Posterior vena cava (tissue), 2 donors: ENCODE data around the gene TMEM212. TPM values are rescaled to one million over a fixed set of nuclear protein-coding genes. Genes with fewer than 3 reads are reported as not detected.
"Not testable (repeated sequence)": the region's sequence is repeated elsewhere in the genome, so short reads cannot be mapped to it uniquely, and the experiment has no call there.

Experiments
- DNase-seq: peaks from one replicate; pipeline ENCODE4 v3.0.0-alpha.2; 2020; ENCODE audit warnings: low spot score
- intact Hi-C, 2 donors: fragments of 100-400 bp; cut with DNase I; formaldehyde crosslinking; loops; one replicate each; pipeline versions ENCODE4 v1.14.1 to v1.14.2; 2022 to 2023
- total RNA-seq, 2 donors: library from RNA; stranded (reverse); fragmentation: NEBNext Ultra II Directional; extraction: Animal tissue kit (Norgen Biotek cat#: 25700); gene quantifications; one replicate each; pipeline ENCODE4 v1.2.1, GENCODE V29; 2021
- donor health status: DM: yes; HTN: yes; CAD: no.
- donor health status: DM: yes; HTN: yes; CAD: no.

The TMEM212 gene
- total RNA-seq, 2 donors from 2014 or later: not detected

- intact Hi-C loops: no loop called here
- DNase-seq: no peak
Observed at GRCh38 chr3:171875923-171876412, 32.8 kb downstream of the TMEM212 start.

GRCh38 chr3:171876680-171877147, 33.6 kb downstream of the TMEM212 start:
- intact Hi-C loops: no loop called here
- no peak for DNase-seq

DNA sequence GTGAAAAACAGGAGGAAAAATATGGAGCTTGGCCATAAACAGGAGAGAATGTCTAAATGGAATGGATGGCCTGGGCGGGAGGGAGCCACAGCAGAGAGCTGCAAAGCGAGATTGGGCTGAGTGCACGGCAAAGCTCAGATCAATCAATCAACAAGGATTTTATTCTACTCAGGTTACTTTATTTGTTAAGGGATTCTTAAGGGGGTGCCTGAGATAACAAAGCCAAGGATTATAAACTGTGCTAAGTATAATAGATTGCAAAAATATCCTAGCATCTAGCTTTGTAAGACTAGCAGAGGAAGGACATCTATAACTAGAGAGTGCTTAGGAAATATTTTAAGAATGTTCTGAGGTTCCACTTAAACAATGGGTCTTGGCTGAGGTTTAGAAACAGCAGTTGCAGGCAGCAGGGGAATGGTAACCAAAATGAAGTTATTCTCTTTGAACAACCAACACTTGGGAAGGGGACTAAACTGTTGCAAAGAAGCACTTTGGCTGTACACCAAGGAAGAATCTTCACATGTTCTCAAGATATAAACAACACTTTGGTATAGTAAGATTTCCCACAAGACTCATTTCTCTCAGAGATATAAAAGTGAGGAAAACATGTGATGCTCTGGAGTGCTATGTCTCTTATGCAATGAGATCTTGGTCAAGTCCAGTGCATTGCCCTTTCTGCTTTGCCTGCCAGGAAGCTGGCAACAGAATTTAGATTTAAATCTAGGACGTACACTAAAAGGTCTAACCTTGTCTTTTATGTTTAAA, 35.5 kb downstream of the TMEM212 start:
- intact Hi-C loops: no loop called here
- DNase-seq: no peak

DNA sequence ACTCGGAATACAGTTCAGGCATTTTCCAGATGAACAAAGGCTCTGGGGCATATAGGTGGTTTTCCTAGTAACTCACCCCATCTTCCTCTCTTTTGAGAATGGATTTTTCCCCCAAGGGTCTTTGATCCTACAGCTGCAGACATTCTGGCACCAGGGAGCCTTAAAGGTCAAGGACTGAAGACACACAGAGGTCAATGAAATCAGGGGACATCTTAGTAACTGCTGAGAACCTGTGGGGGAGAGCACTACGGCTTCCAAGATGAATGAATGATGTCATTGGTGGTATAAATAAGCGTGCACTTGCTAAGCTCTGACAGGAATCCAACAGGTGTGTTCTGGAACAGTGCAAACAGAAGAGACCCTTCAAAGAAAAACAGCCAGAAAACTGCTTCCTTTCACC, 36.3 kb downstream of the TMEM212 start:
- DNase-seq: no peak
- intact Hi-C loops: no loop called here

DNA sequence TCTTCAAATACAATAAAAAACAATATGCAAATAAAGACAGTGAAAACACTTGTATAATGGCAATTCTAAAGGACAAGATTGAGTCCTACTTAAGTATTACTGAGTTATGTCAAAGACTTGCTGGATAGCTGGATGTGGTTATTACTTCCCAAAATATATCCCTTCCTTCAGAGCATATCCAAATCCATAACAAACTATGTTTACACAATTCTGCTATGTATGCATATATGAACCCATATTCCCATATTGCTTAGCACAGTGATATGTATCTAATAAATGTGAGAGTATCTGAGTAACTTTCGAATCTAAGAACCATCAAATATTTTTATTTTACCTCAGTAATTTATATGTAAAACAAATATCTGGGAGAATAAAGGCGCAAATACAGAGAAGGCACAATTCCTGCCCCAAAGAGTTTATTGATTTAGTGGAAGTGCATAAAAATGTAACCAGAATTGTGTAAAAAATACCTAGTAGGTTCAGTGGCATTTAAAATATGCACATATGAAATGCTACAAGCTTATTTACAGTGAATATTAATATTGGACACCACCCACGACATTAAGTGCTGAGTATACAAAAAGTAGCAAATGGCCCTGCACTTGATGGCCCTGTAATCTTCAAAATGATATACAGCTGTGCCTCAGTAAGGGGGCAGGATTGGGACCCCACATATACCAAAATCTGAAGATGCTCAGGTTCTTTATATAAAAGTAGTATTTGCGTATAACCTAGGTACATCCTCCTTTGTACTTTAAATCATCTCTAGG, 37.1 kb downstream of the TMEM212 start:
- no peak for DNase-seq
- intact Hi-C loops: no loop called here

DNA sequence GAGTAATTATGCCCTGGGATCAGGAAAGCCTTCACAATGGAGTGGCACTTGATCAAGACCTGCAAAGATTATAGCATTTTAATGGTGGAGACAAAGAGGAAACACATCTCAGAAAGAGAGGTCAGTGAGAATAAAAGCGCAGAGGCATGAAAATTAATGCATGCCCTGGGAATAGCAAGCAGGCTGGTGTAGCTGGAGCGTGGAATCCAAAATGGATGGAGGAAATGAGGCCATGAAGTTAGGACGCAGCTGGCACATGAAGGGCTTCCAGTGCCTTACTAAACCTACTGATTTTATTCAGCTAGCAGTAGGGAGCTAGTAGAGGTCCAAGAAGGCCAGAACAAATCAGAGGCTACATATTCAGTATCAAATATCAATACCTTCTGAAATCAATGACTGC, 38.1 kb downstream of the TMEM212 start:
- intact Hi-C loops: no loop called here
- no peak for DNase-seq

- no peak for DNase-seq
- intact Hi-C loops: no loop called here
Observed at GRCh38 chr3:171883257-171883892, 40.2 kb downstream of the TMEM212 start.

GRCh38 chr3:171883893-171884279, 40.7 kb downstream of the TMEM212 start:
- DNase-seq: no peak
- intact Hi-C loops: no loop called here

DNA sequence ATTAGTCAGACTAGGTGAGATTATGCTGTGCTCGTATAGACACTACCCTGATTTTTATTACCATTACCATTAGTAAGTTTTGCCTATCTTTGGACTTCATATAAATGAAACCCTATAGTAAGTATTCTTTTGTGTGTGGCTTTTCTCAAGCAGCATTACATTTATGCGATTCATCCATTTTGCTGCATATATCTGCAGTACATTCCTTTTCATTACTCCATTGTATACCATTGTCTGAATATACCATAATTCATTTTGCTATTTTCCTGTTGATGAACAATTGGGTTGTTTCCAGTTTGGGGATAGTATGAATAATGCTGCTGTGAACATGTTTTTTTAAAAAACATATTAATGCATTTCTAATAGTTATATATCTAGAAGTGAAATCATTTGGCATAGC, 45.3 kb downstream of the TMEM212 start:
- no peak for DNase-seq
- intact Hi-C loops: no loop called here

DNA sequence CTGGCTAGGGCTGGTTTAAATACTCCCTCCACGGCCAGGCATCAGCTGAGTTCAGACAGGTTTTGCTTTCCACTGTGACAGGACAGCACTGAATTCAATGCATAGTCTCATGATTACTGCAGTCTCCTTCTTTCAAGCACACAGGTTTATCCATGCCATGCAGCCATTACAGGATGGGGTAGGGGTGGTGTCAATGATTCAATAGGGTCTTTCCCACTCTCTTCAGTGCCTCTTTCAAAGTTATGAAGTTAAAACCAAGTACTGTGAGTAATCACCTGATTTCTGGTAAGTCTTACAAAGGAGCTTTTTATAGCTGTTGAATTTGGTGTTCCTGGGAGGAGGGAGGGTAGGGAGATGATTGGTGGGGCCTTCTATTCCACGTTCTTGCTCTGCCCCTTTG, 47.2 kb downstream of the TMEM212 start:
- intact Hi-C loops: no loop called here
- DNase-seq: no peak

DNA sequence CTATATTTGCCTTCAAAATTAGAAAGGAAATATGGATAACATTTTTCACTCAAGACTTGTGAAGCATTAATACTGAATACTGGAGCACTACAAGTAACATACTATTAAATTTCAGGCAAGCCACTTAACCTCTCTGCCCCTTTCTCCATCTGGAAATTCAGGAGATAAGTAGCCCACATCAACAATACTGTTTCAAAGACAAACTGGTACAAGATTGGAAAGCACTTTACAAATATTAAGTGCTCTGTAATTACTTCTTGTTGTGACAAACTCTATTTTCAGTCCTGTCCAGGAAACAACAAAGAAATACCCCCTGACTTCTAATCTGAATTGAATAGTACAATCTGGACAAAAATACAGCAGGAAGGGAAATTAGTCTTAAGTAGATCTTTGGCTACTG, 49.3 kb downstream of the TMEM212 start:
- DNase-seq: no peak
- intact Hi-C loops: no loop called here

GRCh38 chr3:171895291-171895690, 52.1 kb downstream of the TMEM212 start:
- intact Hi-C loops: loop anchor here in 1 of 2 donors (5.0 kb wide), 1 partner anchor 798 kb away; no protein-coding TSS in a partner anchor
- no peak for DNase-seq

- intact Hi-C loops: loop anchor here in 1 of 2 donors (5.0 kb wide), 1 partner anchor 799 kb away; no protein-coding TSS in a partner anchor
- no peak for DNase-seq
Observed at GRCh38 chr3:171895900-171896299, 52.8 kb downstream of the TMEM212 start.

GRCh38 chr3:171896316-171896715, 53.2 kb downstream of the TMEM212 start:
- intact Hi-C loops: loop anchor here in 1 of 2 donors (5.0 kb wide), 1 partner anchor 799 kb away; no protein-coding TSS in a partner anchor

GRCh38 chr3:171898192-171898591, 55.0 kb downstream of the TMEM212 start:
- DNase-seq: no peak
- intact Hi-C loops: loop anchor here in 1 of 2 donors (5.0 kb wide), 1 partner anchor 801 kb away; no protein-coding TSS in a partner anchor

More at GRCh38 chr3:171896316-171896715, 53.2 kb downstream of the TMEM212 start:
- no peak for DNase-seq

DNA sequence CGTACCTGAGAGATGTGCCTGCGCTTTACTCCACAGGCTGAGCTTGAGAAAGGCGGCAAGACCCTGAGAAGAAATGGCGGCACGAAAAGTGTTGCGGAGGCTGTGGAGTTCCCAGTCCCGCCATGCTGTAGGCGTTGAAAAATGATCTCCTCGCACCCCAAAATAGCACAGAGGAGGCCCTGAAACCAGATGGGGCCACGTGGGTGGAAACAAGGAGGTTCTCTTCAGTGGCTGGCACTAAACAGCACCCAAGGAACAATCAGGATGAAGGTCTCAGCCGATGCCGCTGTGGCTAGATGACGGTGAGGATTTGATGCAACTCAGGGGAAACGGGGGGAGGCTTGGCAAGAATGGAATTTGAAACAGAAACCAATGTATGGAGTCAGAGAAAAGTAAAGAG, 57.3 kb downstream of the TMEM212 start:
- intact Hi-C loops: no loop called here
- DNase-seq: no peak

DNA sequence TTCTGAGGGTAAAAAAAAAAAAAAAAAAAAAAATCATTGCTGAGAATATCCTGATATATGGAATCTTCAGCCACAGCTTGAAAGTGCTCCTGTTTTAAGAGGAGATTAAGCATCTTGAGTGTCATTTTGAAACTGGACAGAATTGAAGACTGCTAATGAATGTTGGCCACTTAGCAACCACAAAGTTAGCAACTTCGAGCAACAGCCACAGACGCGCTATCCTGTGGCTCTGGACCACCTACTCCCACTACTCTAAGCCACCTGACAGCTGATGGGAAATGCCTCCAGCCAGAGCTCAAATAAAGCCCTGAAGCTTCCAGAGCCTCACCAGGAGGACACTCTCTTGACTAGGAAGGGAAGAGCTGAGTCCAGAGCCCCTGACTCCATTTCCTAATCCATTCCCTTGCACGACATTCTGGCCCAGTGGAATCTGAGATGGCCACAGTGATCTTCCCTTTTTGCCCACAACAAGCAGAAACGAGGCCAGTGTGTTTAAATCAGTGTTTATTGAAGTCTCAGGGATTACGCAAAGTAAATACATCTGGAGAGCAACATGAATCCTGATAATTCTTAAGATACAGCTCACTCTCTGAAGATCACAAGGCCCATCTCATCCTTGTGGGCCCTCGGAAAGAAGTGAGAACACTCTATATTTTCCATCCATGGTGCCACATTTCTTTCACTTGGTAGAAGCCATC, 58.6 kb downstream of the TMEM212 start:
- no peak for DNase-seq
- intact Hi-C loops: no loop called here

- DNase-seq: no peak
- intact Hi-C loops: no loop called here
Observed at GRCh38 chr3:171904829-171905228, 61.7 kb downstream of the TMEM212 start.

GRCh38 chr3:171906503-171906902, 63.4 kb downstream of the TMEM212 start:
- DNase-seq, intact Hi-C loops: not testable (repeated sequence)
